ENCODE measurements around the gene RNF224. TPM values are rescaled to one million over a fixed set of nuclear protein-coding genes. Genes with fewer than 3 reads are reported as not detected.
A peak's percentile ranks its signal among the peaks of the same experiment; 100 is the strongest.

The RNF224 gene
- total and polyA plus RNA-seq, 10 of the 15 experiments (the other 5 are each of a cell fraction or from before 2014, with no cell fraction given) = not detected

- TF ChIP-seq ZBTB40 (IDR thresholded peaks at IDR 0.05; ENCODE audit: borderline replicate concordance) = no peak
- TF ChIP-seq BRCA1 (IDR thresholded peaks at IDR 0.05; ENCODE audit: low read depth, low read length) = no peak
- 0 out of 2 replicates have a peak, but pooled peaks have one; percentile 21 for TF ChIP-seq JUND (IDR thresholded peaks at IDR 0.05; ENCODE audit: low read depth, low read length)
- no peak for TF ChIP-seq FOXK2 (IDR thresholded peaks at IDR 0.05)
- peak; percentile 67; the same call in 1 of the 2 replicates for TF ChIP-seq LARP7 (IDR thresholded peaks at IDR 0.05)
- TF ChIP-seq SRF (IDR thresholded peaks at IDR 0.05; ENCODE audit: low read depth in 2 of 2, low read length in 2 of 2) = no peak
- TF ChIP-seq SMARCA5 (IDR thresholded peaks at IDR 0.05) = peak; percentile 95
- TF ChIP-seq JUNB (IDR thresholded peaks at IDR 0.05) = no peak
- TF ChIP-seq STAT3 (IDR thresholded peaks at IDR 0.05; ENCODE audit: low read depth, low read length) = no peak
- TF ChIP-seq FOXM1 (IDR thresholded peaks at IDR 0.05; ENCODE audit: low read depth, low read length) = no peak
- no peak for TF ChIP-seq ESRRA (IDR thresholded peaks at IDR 0.05; ENCODE audit: low read length)
- no peak for TF ChIP-seq CBX5 (IDR thresholded peaks at IDR 0.05; ENCODE audit: low read depth)
- TF ChIP-seq CREM (IDR thresholded peaks at IDR 0.05; ENCODE audit: low read depth) = peak; percentile 23; the same call in 1 of the 2 replicates
- no peak for TF ChIP-seq CBFB (IDR thresholded peaks at IDR 0.05; ENCODE audit: low read depth)
- TF ChIP-seq E4F1 (IDR thresholded peaks at IDR 0.05; ENCODE audit: borderline replicate concordance, partially characterized antibody) = no peak
- no peak for TF ChIP-seq SUPT20H (IDR thresholded peaks at IDR 0.05; ENCODE audit: borderline replicate concordance, control insufficient read depth, low read depth, low read length)
- no peak for TF ChIP-seq TCF7 (IDR thresholded peaks at IDR 0.05; ENCODE audit: borderline replicate concordance)
- no peak for TF ChIP-seq HSF1 (IDR thresholded peaks at IDR 0.05; ENCODE audit: low read depth, low read length)
- TF ChIP-seq NFYB (IDR thresholded peaks at IDR 0.05; ENCODE audit: insufficient read depth, low read depth, low read length) = no peak
- TF ChIP-seq PBX3 (IDR thresholded peaks at IDR 0.05; ENCODE audit: insufficient replicate concordance, low read depth, low read length) = no peak
- no peak; the same call in 1 of the 2 replicates for TF ChIP-seq NR2C1 (IDR thresholded peaks at IDR 0.05)
- TF ChIP-seq YBX1 (IDR thresholded peaks at IDR 0.05) = no peak
- no peak for TF ChIP-seq RFX5 (IDR thresholded peaks at IDR 0.05; ENCODE audit: low read depth, low read length)
These were observed 9.1 kb downstream of the RNF224 start (continued) for GRCh38 chr9:137236238-137236935.

Data from GM12878 (cell line).